Peyer's patch (tissue), 4 donors: ENCODE measurements around the gene ZNF503.

Experiments
- CTCF ChIP-seq, 6 experiments: fragments of 450-650 bp in 4 of 6; fragments of 200-600 bp in 2 of 6; sonication (generic) in 1 of 6; IDR thresholded peaks; one replicate each; pipeline ENCODE4 v1.5.1; 2017 to 2019; ENCODE audit warnings: antibody characterized with exemption in 6 of 6, mild to moderate bottlenecking in 3 of 6, moderate library complexity in 1 of 6
- POLR2A ChIP-seq, 2 donors: fragments of 450-650 bp; IDR thresholded peaks; one replicate each; pipeline ENCODE4 v1.5.1; 2017; ENCODE audit warnings: antibody characterized with exemption in 2 of 2, mild to moderate bottlenecking in 2 of 2, moderate library complexity in 2 of 2

- TF ChIP-seq CTCF (IDR thresholded peaks at IDR 0.05) (no peak), POLR2A (IDR thresholded peaks at IDR 0.05) (no peak)
Observed at GRCh38 chr10:75450075-75450445, 48.5 kb upstream of the ZNF503 start.
